Adrenal gland (tissue), 12 donors: ENCODE measurements around the gene ITGB5. TPM values are rescaled to one million over a fixed set of nuclear protein-coding genes. Genes with fewer than 3 reads are reported as not detected.
"Not testable (repeated sequence)": the region's sequence is repeated elsewhere in the genome, so short reads cannot be mapped to it uniquely, and the experiment has no call there.

Experiments used
- DNase-seq, 7 donors: peaks; one replicate each; pipeline ENCODE4 v3.0.0-alpha.2; 2019 to 2020
- H3K27ac ChIP-seq, 5 donors: fragments of 200-600 bp; sonication (generic) in 4 of 5; 1 replicate in 3 of 5; 2 replicates in 2 of 5; pipeline versions ENCODE4 v1.5.1 to v1.8.0; 2016 to 2020; ENCODE audit warnings: mild to moderate bottlenecking in 1 of 5
- H3K27me3 ChIP-seq: fragments of 200-600 bp; 2 replicates; pipeline ENCODE4 v1.8.0; 2021
- H3K36me3 ChIP-seq, 2 donors: fragments of 200-600 bp; replicated peaks in 1 of 2; 1 replicate in 1 of 2; 2 replicates in 1 of 2; pipeline versions ENCODE4 v1.5.1 to v1.8.0; 2018 to 2022
- H3K4me1 ChIP-seq, 2 donors: fragments of 200-600 bp; replicated peaks in 1 of 2; 1 replicate in 1 of 2; 2 replicates in 1 of 2; pipeline versions ENCODE4 v1.5.1 to v1.8.0; 2018 to 2021
- H3K4me3 ChIP-seq, 4 donors: fragments of 200-600 bp; sonication (generic) in 3 of 4; one replicate each; pipeline ENCODE4 v1.5.1; 2016 to 2018
- H3K9me3 ChIP-seq, 3 donors: fragments of 200-600 bp; sonication (generic) in 1 of 3; replicated peaks in 1 of 3; 1 replicate in 2 of 3; 2 replicates in 1 of 3; pipeline versions ENCODE4 v1.5.1 to v1.8.0; 2016 to 2021
- CTCF ChIP-seq, 6 experiments: fragments of 450-650 bp in 4 of 6; fragments of 200-600 bp in 2 of 6; sonication (generic) in 1 of 6; IDR thresholded peaks; 1 replicate in 5 of 6; 2 replicates in 1 of 6; pipeline versions ENCODE4 v1.5.1 to v1.8.0; 2016 to 2021; ENCODE audit warnings: antibody characterized with exemption in 6 of 6, mild to moderate bottlenecking in 2 of 6, moderate library complexity in 1 of 6
- POLR2A ChIP-seq, 2 donors: fragments of 450-650 bp; IDR thresholded peaks; one replicate each; pipeline ENCODE4 v1.6.1; 2017; ENCODE audit warnings: antibody characterized with exemption in 2 of 2, mild to moderate bottlenecking in 2 of 2, moderate library complexity in 1 of 2
- WGBS, 4 donors: extraction: QIAGEN DNeasy Blood & Tissue Kit in 2 of 4; methylation state at CpG; one replicate each; pipeline versions ENCODE4 v1.1.5 to v1.1.7; 2013 to 2017; 5-methylcytosine and 5-hydroxymethylcytosine counted together
- intact Hi-C, 2 donors: fragments of 100-400 bp; cut with DNase I; formaldehyde crosslinking; loops; one replicate each; pipeline versions ENCODE4 v1.14.1 to v1.15.0; 2022 to 2023
- polyA plus RNA-seq, 3 donors: library from polyadenylated mRNA; stranded (reverse); fragments of 200-250 nt in 2 of 3; fragments of 350-450 nt in 1 of 3; fragmentation: Illumina TruSeq in 1 of 3; extraction: RNeasy Lipid Tissue Mini Kit (QIAGEN cat#74804) in 1 of 3; gene quantifications; one replicate each; pipeline ENCODE4 v1.2.3, GENCODE V29; 2013 to 2014
- total RNA-seq, 9 donors: library from RNA; depleted of rRNA in 4 of 9; stranded (reverse); fragments of >200 nt in 4 of 9; fragments of 120-200 nt in 1 of 9; fragmentation: NEBNext Ultra II Directional in 1 of 9; extraction: Animal tissue kit (Norgen Biotek cat#: 25700) in 1 of 9; gene quantifications; one replicate each; pipeline versions ENCODE4 v1.1.0 to v1.2.4, GENCODE V29; 2013 to 2023
- donor health status: healthy with polysubstance abuse.
- donor health status: Bipolar disorder and iron deficiency.
- donor health status: DM: yes; HTN: yes; CAD: no.
- donor health status: DM: no; HTN: no; CAD: no.
- donor health status: DM: no; HTN: no; CAD: no.
- donor health status: DM: yes; HTN: yes; CAD: no.

Gene ITGB5
- total and polyA plus RNA-seq, 12 donors = 9.4 to 404 (median 94.8) TPM

DNA sequence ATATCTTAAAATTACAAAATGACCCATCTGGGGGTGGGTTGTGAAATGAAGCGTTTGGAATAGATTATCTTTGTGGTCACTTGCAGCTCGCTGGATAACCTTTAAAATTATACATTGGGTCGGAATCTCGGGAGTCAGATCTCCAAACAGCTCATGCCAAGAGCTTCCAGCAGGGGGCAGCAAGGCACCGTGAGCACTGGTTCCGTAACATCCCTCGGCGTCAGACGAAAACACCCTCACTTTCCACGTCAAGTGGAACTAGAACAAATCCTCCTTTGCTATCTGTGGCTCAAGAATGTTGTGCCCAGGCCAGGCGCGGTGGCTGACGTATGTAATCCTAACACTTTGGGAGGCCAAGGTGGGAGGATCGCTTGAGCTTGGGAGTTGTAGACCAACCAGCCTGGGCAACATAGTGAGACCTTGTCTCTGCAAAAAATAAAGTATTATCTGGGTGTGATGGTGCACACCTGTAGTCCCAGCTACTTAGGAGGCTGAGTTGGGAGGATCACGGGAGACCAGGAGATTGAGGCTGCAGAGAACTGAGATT lies 125.8 kb downstream of the ITGB5 start:
- Histone ChIP-seq H3K27ac (peak overlapping the region in 2 of 5 donors; percentile 49 to 57), H3K9me3 (no peaks in the 10 kb centered on the region), H3K36me3 (peaks cover 0 to 37% of the 10 kb centered on the region in 2 donors), H3K4me3 (no peak overlapping the region), H3K27me3 (no peaks in the 10 kb centered on the region), H3K4me1 (peaks cover 0 to 18% of the 10 kb centered on the region in 2 donors)
- TF ChIP-seq POLR2A (IDR thresholded peaks at IDR 0.05) (peak in 1 of 2 donors; percentile 7), CTCF (IDR thresholded peaks at IDR 0.05) (peak; percentile 95 to 99 (median 96))
- DNase-seq = peak; percentile 85 to 97 (median 92)
- WGBS, 4 donors = 6 to 10% (median 9%) methylated on average over 10 to 15 of the region's 15 CpGs
- intact Hi-C loops = loop anchor here (2.0 to 5.0 kb wide), 2 partner anchors 139 to 141 kb away; no protein-coding TSS in a partner anchor

GRCh38 chr3:124760601-124761000 lies 126.6 kb downstream of the ITGB5 start:
- Histone ChIP-seq H3K27me3 (no peaks in the 10 kb centered on the region), H3K4me1 (peaks cover 0 to 18% of the 10 kb centered on the region in 2 donors), H3K9me3 (no peaks in the 10 kb centered on the region), H3K27ac (no peak overlapping the region), H3K4me3 (no peak overlapping the region), H3K36me3 (peaks cover 0 to 31% of the 10 kb centered on the region in 2 donors)
- intact Hi-C loops = loop anchor here (2.0 to 5.0 kb wide), 2 partner anchors 140 to 142 kb away; no protein-coding TSS in a partner anchor
- no peak for TF ChIP-seq POLR2A (IDR thresholded peaks at IDR 0.05)
- TF ChIP-seq CTCF (IDR thresholded peaks at IDR 0.05) = no peak
- DNase-seq = peak in 3 of 7 donors; percentile 36 to 60 (median 45)
- 44 to 48% (median 47%) methylated on average over 2 of the region's 2 CpGs for whole genome bisulfite sequencing, 4 donors

GRCh38 chr3:124759666-124760401 lies 127.3 kb downstream of the ITGB5 start:
- Histone ChIP-seq H3K27me3 (no peaks in the 10 kb centered on the region), H3K9me3 (no peaks in the 10 kb centered on the region), H3K27ac (no peak overlapping the region), H3K4me3 (no peak overlapping the region), H3K36me3 (peaks cover 0 to 25% of the 10 kb centered on the region in 2 donors), H3K4me1 (peaks cover 0 to 18% of the 10 kb centered on the region in 2 donors)
- TF ChIP-seq POLR2A (IDR thresholded peaks at IDR 0.05) (no peak), CTCF (IDR thresholded peaks at IDR 0.05) (no peak)
- 85 to 94% (median 90%) methylated on average over 11 to 14 of the region's 14 CpGs for WGBS, 4 donors
- DNase-seq = peak in 2 of 7 donors; percentile 12 to 20
- intact Hi-C loops = loop anchor here (2.0 to 10.0 kb wide), 3 partner anchors 141 to 825 kb away; no protein-coding TSS in a partner anchor

DNA sequence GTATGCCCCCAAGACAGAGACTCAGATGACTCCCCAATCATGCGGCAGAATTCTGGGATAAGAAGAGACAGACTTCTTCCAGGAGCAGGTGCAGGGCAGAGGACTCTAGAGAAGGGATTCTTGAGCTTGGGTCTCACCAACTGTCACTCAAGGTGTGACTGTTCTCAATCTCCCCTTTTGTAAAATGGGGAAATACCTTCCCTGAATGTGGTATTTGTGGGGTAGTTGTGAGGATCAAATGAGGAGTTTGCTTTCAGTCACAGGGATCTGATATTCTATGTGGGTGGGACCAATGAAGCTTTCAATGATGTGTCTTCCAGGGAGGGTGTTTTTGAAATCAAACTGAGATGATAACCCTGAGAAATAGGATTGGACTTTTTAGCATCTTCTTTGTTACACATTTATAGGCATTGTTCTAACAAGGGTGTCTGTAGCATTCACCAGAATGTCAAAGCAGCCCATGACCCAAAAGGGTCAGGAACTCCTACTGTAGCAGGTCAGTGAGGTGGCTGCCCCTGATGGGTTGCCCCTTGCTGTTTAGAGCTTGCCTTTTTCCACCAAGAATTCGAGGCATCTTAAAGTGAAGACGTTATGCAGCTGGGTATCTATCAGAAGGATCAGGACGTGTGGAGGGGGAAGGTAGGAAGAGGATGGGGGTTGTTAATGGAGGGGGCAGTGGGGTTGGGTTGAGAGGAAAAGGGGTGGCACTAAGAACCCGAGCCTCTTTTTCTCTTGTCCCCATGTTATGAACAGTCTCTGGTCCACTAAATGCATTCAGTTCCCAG lies 128.1 kb downstream of the ITGB5 start:
- DNase-seq = peak in 1 of 7 donors; percentile 7
- H3K27me3 ChIP-seq = no peaks in the 10 kb centered on the region
- H3K9me3 ChIP-seq = no peaks in the 10 kb centered on the region
- H3K4me3 ChIP-seq = no peak overlapping the region
- peaks cover 0 to 18% of the 10 kb centered on the region in 2 donors for H3K4me1 ChIP-seq
- H3K27ac ChIP-seq = no peak overlapping the region
- intact Hi-C loops = loop anchor here in 1 of 2 donors (10.0 kb wide), 1 partner anchor 826 kb away; no protein-coding TSS in a partner anchor
- TF ChIP-seq POLR2A (IDR thresholded peaks at IDR 0.05) = no peak
- no peak for TF ChIP-seq CTCF (IDR thresholded peaks at IDR 0.05)
- 71 to 81% (median 78%) methylated on average over 5 of the region's 5 CpGs for WGBS, 4 donors
- H3K36me3 ChIP-seq = peaks cover 0 to 18% of the 10 kb centered on the region in 2 donors

DNA sequence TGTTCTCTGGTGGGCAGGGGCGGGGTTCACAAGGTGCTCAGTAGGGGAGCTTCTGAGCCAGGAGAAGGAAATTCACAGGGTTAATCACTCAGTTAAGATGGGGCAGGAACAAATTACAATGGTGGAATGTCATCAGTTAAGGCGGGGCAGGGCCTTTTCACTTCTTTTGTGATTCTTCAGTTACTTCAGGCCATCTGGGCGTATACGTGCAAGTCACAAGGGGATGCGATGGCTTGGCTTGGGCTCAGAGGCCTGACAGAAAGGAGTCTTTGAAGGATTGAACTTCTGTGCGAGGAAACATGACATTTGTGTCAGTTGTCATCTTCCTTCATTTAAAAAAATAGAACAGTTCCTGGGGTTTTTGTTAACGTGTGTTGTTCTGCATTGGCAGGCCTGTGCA lies 129.2 kb downstream of the ITGB5 start:
- not testable (repeated sequence) for H3K27ac ChIP-seq, H3K9me3 ChIP-seq, H3K36me3 ChIP-seq, H3K27me3 ChIP-seq, H3K4me3 ChIP-seq
- peak in 1 of 7 donors; percentile 2 for DNase-seq
- intact Hi-C loops = loop anchor here in 1 of 2 donors (10.0 kb wide), 1 partner anchor 827 kb away; no protein-coding TSS in a partner anchor
- H3K4me1 ChIP-seq = peaks cover 0 to 18% of the 10 kb centered on the region in 2 donors
- WGBS, 4 donors = 89 to 95% (median 93%) methylated on average over 7 of the region's 7 CpGs
